A549 treated with DMSO at 1 μM for 4 hours (cell line): ENCODE measurements around the gene VAT1. TPM values are rescaled to one million over a fixed set of nuclear protein-coding genes. Genes with fewer than 3 reads are reported as not detected.

ENCODE experiments used
- total RNA-seq: library from RNA; stranded (reverse); fragments of 200-300 nt; extraction: Qiagen RNA extraction; gene quantifications from 5 replicates; pipeline ENCODE4 v1.2.3, GENCODE V29; 2022; ENCODE audit warnings: low read depth

VAT1 gene
- total RNA-seq: 214 to 226 TPM (median 218 TPM) in 5 replicates

DNA sequence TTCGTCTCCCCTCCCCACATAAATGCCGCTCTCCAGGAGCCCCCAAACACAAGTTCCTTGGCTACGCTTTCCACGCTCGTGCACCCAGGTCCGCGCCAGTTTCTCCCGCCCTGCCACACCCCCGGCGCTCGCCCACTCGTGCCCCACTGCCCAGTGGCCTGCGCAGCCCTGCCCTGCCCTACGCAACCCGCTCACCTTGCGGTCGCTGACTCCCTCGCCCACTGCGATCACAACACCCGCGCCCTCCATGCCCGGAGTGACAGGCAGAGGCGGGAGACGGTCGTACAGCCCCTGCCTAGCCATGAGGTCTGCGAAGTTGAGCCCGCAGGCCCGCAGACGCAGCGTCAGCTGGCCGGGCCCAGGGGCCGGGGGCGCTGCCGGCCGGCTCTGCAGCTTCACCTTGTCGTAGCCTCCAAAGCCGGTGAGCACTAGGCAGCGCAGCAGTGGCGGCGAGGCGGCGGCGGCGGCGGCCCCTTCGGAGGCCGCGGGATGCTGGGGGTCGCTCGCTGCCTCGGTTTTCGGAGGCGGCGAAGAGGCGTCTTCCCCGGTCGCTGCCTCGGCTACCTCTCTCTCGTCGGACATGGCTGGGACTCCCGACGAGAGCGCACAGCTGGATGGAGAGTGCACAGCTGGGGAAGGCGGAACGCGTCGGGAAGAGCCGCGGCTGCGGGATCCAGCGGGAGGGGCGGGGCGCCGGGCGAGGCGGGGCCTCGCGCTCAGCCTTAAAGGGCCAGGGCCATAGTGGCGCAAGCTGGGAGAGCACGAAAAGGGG is at the start of gene VAT1:
Gene VAT1, minus strand, starts transcription at position 645 of the 772 bp plus-strand sequence. Its CDS starts 63 bp downstream, at position 582.

DNA sequence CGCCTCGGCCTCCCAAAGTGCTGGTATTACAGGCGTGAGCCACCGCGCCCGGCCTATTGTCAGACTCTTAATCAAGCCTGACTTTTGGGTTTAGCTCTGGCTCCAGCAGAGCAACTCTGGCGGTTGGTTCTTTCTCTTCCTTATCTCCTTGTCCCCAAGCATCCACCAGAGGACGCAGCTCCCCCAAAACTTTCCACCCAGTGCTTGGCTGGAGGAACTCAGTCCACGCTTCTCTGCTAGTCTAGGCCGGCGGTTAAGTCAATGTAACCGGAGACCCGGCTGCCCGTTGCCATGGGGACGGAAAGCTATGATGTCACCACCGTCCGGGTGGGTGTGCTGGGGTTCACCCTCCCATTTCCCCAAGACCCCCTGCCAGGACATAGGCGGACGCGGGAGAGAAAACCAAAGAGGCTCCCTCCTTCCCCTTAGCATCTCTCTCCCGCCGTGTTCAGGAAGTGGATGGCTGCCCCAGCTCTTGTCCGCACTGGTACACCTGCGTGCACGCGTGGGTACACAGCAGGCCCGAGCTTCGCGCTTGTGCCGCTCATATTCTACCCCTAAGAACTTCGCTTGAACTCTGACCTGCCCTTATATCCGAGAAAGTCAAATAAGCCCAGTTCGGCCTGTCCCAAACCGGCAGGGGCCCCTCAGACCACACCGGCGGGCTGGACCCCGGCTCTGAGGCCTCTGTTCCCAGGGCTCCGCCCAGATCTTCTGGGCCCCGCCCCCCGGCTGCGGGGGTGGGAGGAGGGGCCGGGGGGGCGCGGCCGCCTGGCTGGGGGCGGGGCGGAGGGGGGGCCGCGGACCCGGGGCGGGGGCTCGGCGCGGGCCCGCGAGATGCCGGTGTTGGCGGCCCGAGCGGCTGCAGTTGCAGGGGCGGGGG is 2.5 kb upstream of the VAT1 start, which contains the start of gene RND2:
Gene RND2, plus strand, starts transcription at position 825 of the 883 bp plus-strand sequence. CDS start 117 bp downstream, outside the sequence.

DNA sequence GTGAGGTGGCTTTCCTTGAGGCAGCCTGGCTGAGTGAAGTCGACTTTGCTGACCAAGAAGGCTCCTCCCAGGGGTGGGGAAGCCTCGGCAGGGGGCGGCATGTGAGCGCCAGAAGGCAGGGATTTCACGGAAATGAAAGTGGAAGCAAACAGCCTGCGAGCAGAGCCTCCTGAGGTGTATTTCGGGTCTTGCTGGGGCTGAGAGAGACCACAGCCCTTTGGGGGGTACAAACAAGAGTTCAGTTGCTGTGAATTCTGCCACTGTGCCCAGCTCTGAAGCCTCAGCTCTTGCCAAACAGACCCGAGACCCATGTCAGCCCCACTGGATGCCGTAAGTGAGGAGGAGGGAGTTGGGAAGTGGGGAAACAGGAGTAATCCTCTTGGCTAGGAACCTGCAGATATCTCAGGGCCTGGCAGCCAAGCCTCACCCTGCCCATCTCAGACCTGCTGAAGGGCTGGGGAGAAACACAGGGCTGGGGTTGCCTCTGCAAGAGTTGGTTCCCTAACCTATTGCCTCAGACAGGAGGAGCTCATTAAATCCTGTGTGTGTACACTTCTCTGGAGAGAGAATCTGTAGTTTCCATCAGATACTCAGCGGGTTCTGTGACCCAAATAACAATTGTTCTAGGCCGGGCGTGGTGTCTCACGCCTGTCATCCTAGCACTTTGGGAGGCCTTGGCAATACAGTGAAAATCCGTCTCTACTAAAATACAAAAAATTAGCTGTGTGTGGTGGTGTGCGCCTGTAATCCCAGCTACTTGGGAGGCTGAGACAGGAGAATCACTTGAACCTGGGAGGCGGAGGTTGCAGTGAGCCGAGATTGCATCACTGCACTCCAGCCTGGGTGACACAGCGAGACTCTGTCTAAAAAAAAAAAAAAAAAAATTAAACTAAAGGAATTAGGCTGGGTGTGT is 15.3 kb downstream of the VAT1 start, which contains the start of gene IFI35:
Gene IFI35, plus strand, starts transcription at position 146 of the 913 bp plus-strand sequence. Its CDS starts 164 bp downstream, at position 310.

DNA sequence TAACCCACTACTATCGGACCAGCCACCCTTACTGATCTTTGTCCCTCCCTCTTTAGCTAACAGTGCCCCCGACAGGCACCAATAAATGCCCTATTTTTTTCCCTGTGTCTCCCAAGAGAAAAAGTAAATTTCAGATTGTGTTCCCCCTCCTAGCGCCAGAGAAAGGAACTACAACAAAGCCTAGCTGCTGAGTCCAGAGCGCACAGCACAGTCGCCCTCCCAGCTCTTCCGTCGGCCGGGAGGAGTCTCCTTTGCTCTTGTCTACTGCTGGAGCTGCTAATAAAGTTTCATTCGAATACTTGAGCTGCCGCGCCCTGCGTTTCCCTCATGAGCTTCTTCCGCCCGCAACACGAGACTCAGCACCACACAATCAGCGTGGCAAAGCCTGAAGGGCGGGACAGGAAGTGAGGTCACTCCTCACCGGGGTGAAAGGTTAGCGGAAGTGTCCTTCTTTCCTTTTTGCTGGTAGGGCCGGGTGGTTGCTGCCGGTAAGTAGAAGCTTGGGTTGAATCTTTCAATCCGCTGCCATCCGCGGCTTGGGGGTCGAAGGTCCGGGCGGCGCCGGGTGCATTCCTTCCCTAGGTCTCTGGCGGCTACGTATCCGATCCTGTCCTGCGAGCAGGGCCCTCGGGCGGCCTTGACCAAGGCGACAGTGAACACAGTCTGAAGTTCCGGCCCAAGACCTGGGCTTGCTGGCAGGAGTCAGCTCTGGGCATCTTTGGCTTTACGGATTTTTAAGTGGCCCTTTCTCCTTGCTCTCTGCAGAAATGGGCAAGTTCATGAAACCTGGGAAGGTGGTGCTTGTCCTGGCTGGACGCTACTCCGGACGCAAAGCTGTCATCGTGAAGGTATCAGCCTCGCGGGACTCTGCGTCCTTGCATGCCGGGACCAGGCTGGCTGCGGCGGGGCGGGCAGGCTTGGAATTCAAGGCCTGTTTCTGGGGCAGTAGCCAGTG is 23.9 kb downstream of the VAT1 start, which contains the start of gene RPL27:
Gene RPL27, plus strand, starts transcription at position 436 of the 955 bp plus-strand sequence. Its CDS starts 332 bp downstream, at position 768.

DNA sequence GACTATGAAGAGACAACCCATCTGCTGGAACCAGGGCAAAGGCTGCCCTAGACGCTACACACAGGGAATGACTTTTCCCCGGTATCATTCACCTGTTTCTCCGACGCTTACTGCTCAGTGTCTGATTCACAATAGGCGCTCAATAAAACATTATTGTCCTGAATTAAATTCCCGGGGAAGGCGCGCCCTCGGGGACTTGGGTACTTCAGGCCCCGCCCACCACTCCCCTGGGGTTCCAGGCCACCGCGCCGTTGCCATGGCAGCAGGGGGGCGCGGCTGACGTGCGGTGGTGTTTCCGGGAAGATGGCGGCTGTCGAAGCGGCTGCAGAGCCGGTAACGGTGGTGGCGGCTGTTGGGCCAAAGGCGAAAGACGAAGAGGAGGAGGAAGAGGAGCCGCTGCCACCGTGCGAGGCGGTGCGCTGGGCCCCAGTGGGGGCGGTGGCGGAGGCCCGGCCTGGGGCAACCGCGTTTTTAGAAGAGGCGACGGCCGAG is 41.9 kb downstream of the VAT1 start, which contains the start of gene RUNDC1:
Gene RUNDC1, plus strand, starts transcription at position 292 of the 492 bp plus-strand sequence. Its CDS starts 12 bp downstream, at position 304.

DNA sequence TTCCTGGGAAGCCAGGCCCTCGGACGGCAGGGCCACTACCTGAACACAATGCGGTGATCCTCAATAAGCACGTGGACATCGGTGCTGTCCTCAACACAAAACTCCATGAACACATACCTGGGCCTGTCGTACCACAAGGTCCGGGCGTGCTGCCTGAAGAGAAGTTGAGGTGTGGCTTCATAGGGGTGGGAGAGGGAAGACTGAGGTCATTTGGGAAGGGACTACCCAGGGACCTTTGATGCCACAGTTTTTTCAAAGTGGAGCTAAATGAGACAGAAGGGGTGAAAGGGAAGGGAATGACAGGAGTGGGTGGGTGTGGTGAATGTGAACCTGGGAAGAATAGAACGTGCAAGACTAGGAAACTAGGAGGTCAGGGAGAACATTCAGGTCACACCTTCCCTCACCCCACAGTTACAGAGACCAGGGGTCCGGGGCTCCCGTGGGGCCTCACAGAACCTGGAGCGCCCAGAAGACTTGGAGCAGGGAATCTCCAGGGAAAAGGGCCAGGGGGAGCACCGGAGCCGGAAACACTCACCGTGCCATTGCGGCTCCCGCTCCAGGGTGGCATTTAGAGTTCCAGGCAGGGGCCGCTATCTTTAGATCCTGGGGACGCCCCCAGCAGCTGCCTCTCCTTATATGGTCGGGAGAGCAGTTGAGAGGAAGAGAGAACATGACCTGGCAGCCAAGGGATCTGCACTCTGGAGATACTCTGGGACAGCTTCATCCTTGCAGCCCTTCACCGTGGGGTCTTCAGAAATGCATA is 42.5 kb downstream of the VAT1 start, which contains the start of gene PTGES3L:
Gene PTGES3L, minus strand, starts transcription at position 570 of the 763 bp plus-strand sequence. Its CDS starts 27 bp downstream, at position 543.

Other genes starting within 250 kb of the VAT1 start
- gene VPS25, start 248.9 kb downstream of the VAT1 start, total RNA-seq: 124 to 130 TPM (median 127 TPM) in 5 replicates
- 0.56 to 2.4 TPM (median 1.6 TPM) in 5 replicates for gene WNK4, start 241.8 kb downstream of the VAT1 start, total RNA-seq
- 118 to 145 TPM (median 129 TPM) in 5 replicates for gene COA3, start 223.7 kb downstream of the VAT1 start, total RNA-seq
- gene CNTD1, start 223.5 kb downstream of the VAT1 start, total RNA-seq: 0.05 to 0.28 TPM (median 0.05 TPM) in 4 of 5 replicates, not detected in the other
- gene BECN1, start 198.1 kb downstream of the VAT1 start, total RNA-seq: 77.4 to 103 TPM (median 83.0 TPM) in 5 replicates
- gene PSME3, start 189.0 kb downstream of the VAT1 start, total RNA-seq: 239 to 264 TPM (median 256 TPM) in 5 replicates
- 1.9 to 3.0 TPM (median 2.2 TPM) in 5 replicates for gene AOC2, start 177.8 kb downstream of the VAT1 start, total RNA-seq
- 0.99 to 2.0 TPM (median 1.5 TPM) in 5 replicates for gene AOC3, start 171.2 kb downstream of the VAT1 start, total RNA-seq
- gene G6PC1, start 121.6 kb downstream of the VAT1 start, total RNA-seq: not detected in 5 replicates
- gene AARSD1, start 57.9 kb downstream of the VAT1 start, total RNA-seq: 45.7 to 63.2 TPM (median 55.6 TPM) in 5 replicates
- gene PTGES3L, start 42.3 kb downstream of the VAT1 start, total RNA-seq: 0.84 to 1.5 TPM (median 0.89 TPM) in 5 replicates
- gene RUNDC1, start 41.8 kb downstream of the VAT1 start, total RNA-seq: 21.4 to 22.5 TPM (median 21.9 TPM) in 5 replicates
- gene RPL27, start 24.0 kb downstream of the VAT1 start, total RNA-seq: 2,855 to 3,764 TPM (median 2,988 TPM) in 5 replicates
- 16.9 to 21.8 TPM (median 17.9 TPM) in 5 replicates for gene IFI35, start 15.6 kb downstream of the VAT1 start, total RNA-seq
- 0.10 to 0.16 TPM (median 0.12 TPM) in 5 replicates for gene RND2, start 2.8 kb upstream of the VAT1 start, total RNA-seq
- gene BRCA1, start 103.0 kb upstream of the VAT1 start, total RNA-seq: 23.8 to 30.9 TPM (median 30.3 TPM) in 5 replicates
- gene NBR1, start 148.8 kb upstream of the VAT1 start, total RNA-seq: 38.9 to 52.0 TPM (median 47.8 TPM) in 5 replicates
- gene TMEM106A, start 189.5 kb upstream of the VAT1 start, total RNA-seq: 1.0 to 1.6 TPM (median 1.4 TPM) in 5 replicates
- not detected in 5 replicates for gene CCDC200, start 206.2 kb upstream of the VAT1 start, total RNA-seq
- gene RNU2-1, start 211.6 kb upstream of the VAT1 start, total RNA-seq: not detected in 5 replicates